Panc1 (cell line): ENCODE results near the gene NEMF. TPM values are rescaled to one million over a fixed set of nuclear protein-coding genes. Genes with fewer than 3 reads are reported as not detected.

Experiments
- ATAC-seq: fragments of 200-7000 bp; cut with Tn5 transposase; 2 replicates; pipeline ENCODE4 v1.9.1; 2020; ENCODE audit warnings: mild to moderate bottlenecking, moderate library complexity
- BruUV-seq: library from RNA; stranded (reverse); fragments of 400-500 nt; replicated peaks from 2 replicates; lab custom pipeline; 2021; lab: Mats Ljungman, UMichigan
- CTCF ChIA-PET: fragments of 300-600 bp; sonication (Branson Sonifier 250); formaldehyde crosslinking; loops from one replicate; lab custom pipeline; 2022; ENCODE audit warnings: antibody characterized with exemption; lab: Charles Lee
- POLR2A ChIA-PET: fragments of 300-600 bp; sonication (Branson Sonifier 250); formaldehyde crosslinking; loops from one replicate; lab custom pipeline; 2022; ENCODE audit warnings: antibody characterized with exemption; lab: Charles Lee
- DNase-seq: peaks from one replicate; pipeline ENCODE4 v3.0.0-alpha.2; 2010; ENCODE audit warnings: low read depth, low spot score
- H3K27ac ChIP-seq: 2 replicates; pipeline ENCODE4 v1.5.1; 2011; ENCODE audit warnings: mild to moderate bottlenecking, low read length, inconsistent platforms
- H3K27me3 ChIP-seq: fragments of 200-500 bp; sonication (Bioruptor generic); 2 replicates; pipeline ENCODE4 v1.6.0; 2014; ENCODE audit warnings: low read length, inconsistent platforms; ENCODE audit not compliant: control insufficient read depth, insufficient read depth
- H3K36me3 ChIP-seq: fragments of 200-500 bp; sonication (Bioruptor generic); 2 replicates; pipeline ENCODE4 v1.5.1; 2014; ENCODE audit warnings: inconsistent platforms, mild to moderate bottlenecking, low read length, moderate library complexity; ENCODE audit not compliant: control insufficient read depth, insufficient read depth
- H3K4me1 ChIP-seq: 2 replicates; pipeline ENCODE4 v1.5.1; 2011; ENCODE audit warnings: inconsistent platforms, mild to moderate bottlenecking, low read length, moderate library complexity; ENCODE audit not compliant: control insufficient read depth, insufficient read depth
- H3K4me3 ChIP-seq, 2 experiments: 2 replicates each; pipeline ENCODE4 v1.5.1; 2011 to 2012; ENCODE audit warnings: low read depth in 2 of 2, low read length in 2 of 2, mild to moderate bottlenecking in 2 of 2, inconsistent platforms in 1 of 2, moderate library complexity in 1 of 2
- H3K9me3 ChIP-seq: fragments of 200-500 bp; sonication (Bioruptor generic); 2 replicates; pipeline ENCODE4 v1.5.1; 2014; ENCODE audit warnings: low read depth, mild to moderate bottlenecking, inconsistent platforms, low read length, moderate library complexity; ENCODE audit not compliant: control insufficient read depth, insufficient read depth
- CTCF ChIP-seq: fragments of 450-650 bp; IDR thresholded peaks from 2 replicates; pipeline ENCODE4 v1.5.1; 2017; ENCODE audit warnings: mild to moderate bottlenecking
- POLR2AphosphoS5 ChIP-seq: IDR thresholded peaks from 2 replicates; pipeline ENCODE4 v1.6.1; 2012; ENCODE audit warnings: mild to moderate bottlenecking, low read depth, low read length, moderate library complexity
- REST ChIP-seq, 2 experiments: IDR thresholded peaks; 2 replicates each; pipeline ENCODE4 v1.6.1; 2011 to 2012; ENCODE audit warnings: low read depth in 2 of 2, control low read depth in 1 of 2, low read length in 1 of 2, mild to moderate bottlenecking in 1 of 2, moderate library complexity in 1 of 2; ENCODE audit not compliant: insufficient read depth in 1 of 2
- SIN3A ChIP-seq: IDR thresholded peaks from 2 replicates; pipeline ENCODE4 v1.6.1; 2012; ENCODE audit warnings: low read depth, mild to moderate bottlenecking, low read length, moderate library complexity, borderline replicate concordance; ENCODE audit not compliant: insufficient read depth
- TCF7L2 ChIP-seq: IDR thresholded peaks from 2 replicates; pipeline ENCODE4 v1.6.1; 2011; ENCODE audit warnings: mild to moderate bottlenecking, low read depth, low read length, inconsistent platforms
- in situ Hi-C: cut with HindIII; loops from 2 replicates; pipeline ENCODE4 v1.10.0; 2016; ENCODE audit warnings: low sequenced_read_pairs, low pct_unique_long_range_greater_than_20kb
- intact Hi-C: fragments of 100-400 bp; cut with micrococcal nuclease; formaldehyde crosslinking; loops from one replicate; pipeline ENCODE4 v1.10.0; 2022; ENCODE audit not compliant: unreplicated experiment
- total RNA-seq: library from RNA; stranded (reverse); gene quantifications from one replicate; pipeline ENCODE4 v1.2.1, GENCODE V29; 2021; ENCODE audit not compliant: unreplicated experiment

Gene NEMF
- total RNA-seq, 1 experiment from 2014 or later: 38.3 TPM

GRCh38 chr14:49853158-49853477, 530 bp upstream of the NEMF start:
- ATAC-seq: peak; percentile 13; the same call in 1 of the 2 replicates
- ChIA-PET CTCF (interaction anchor here (0.6 to 1.7 kb wide), 6 partner anchors 10 to 273 kb away, joined by 3 to 5 read pairs (median 4); partner anchors contain the start of gene DNAAF2), POLR2A (no interaction called here)
- no peak for DNase-seq
- H3K9me3 ChIP-seq: no peaks in the 10 kb centered on the region
- TF ChIP-seq REST (IDR thresholded peaks at IDR 0.05; ENCODE audit: insufficient read depth in 1 of 2, low read depth in 2 of 2, low read length in 1 of 2) (no peak), TCF7L2 (no peak), POLR2AphosphoS5 (no peak), CTCF (no peak), SIN3A (no peak)
- BruUV-seq: no TSS peak
- H3K27me3 ChIP-seq: no peaks in the 10 kb centered on the region
- peaks cover 16% of the 10 kb centered on the region for H3K36me3 ChIP-seq
- H3K4me3 ChIP-seq: peak overlapping the region; percentile 80 to 97
- in situ Hi-C loops: no loop called here
- intact Hi-C loops: no loop called here
- peak overlapping the region; percentile 92 for H3K27ac ChIP-seq
- peaks cover 7% of the 10 kb centered on the region; the same call in 1 of the 2 replicates for H3K4me1 ChIP-seq

GRCh38 chr14:49851813-49852212, 775 bp downstream of the NEMF start:
- Histone ChIP-seq H3K27me3 (no peaks in the 10 kb centered on the region), H3K4me1 (peaks cover 7% of the 10 kb centered on the region; the same call in 1 of the 2 replicates), H3K36me3 (peaks cover 16% of the 10 kb centered on the region), H3K9me3 (no peaks in the 10 kb centered on the region), H3K4me3 (peak overlapping the region; percentile 80 to 97), H3K27ac (peak overlapping the region; percentile 92)
- no TSS peak for BruUV-seq
- ChIA-PET CTCF (interaction anchor here (0.7 to 1.3 kb wide), 2 partner anchors 9 to 217 kb away, joined by 3 to 5 read pairs; partner anchors contain the start of gene DNAAF2), POLR2A (interaction anchor here (0.6 kb wide), 1 partner anchor 183 kb away, joined by 3 read pairs; no protein-coding TSS in a partner anchor)
- ATAC-seq (no peak), DNase-seq (no peak)
- in situ Hi-C loops: no loop called here
- TF ChIP-seq REST (IDR thresholded peaks at IDR 0.05; ENCODE audit: insufficient read depth in 1 of 2, low read depth in 2 of 2, low read length in 1 of 2) (no peak), TCF7L2 (no peak), SIN3A (no peak), POLR2AphosphoS5 (no peak), CTCF (no peak)
- intact Hi-C loops: no loop called here
